Stimulated activated CD4-positive, alpha-beta T cell treated with anti-CD3 and anti-CD28 coated beads, Interleukin-12 subunit alpha, Interleukin-12 subunit beta, amount 100 ng/mL, for 4 hours (primary cell): ENCODE results near the gene CCDC127.

Source experiments
- DNase-seq: peaks from one replicate; pipeline ENCODE4 v3.0.0-alpha.2; 2020

CCDC127 gene

GRCh38 chr5:188488-189481, 29.2 kb downstream of the CCDC127 start:
- peak; percentile 86 for DNase-seq

GRCh38 chr5:187617-188451, 30.1 kb downstream of the CCDC127 start:
- no peak for DNase-seq

DNA sequence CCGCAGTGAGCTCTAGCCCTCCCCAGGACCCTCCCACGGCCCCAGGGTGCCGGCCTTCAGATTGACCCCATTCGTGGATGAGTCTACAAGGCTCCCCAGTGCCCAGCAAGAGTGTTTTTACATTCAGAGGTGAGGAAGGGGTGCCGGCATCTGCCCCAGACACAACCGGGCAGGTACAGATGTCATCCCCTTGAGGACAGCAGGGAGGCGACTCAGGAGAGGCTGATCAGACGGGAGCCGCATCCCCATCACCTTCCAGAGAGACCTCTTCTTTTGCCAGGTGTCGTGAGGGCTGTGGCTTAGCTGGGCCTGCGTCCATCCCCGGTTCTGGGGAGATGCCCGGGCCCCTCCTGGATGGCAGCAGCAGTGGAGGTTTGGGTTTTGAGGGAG, 30.9 kb downstream of the CCDC127 start:
- no peak for DNase-seq

GRCh38 chr5:186091-187041, 31.6 kb downstream of the CCDC127 start:
- DNase-seq, result no peak

- DNase-seq, result no peak
These were observed 32.6 kb downstream of the CCDC127 start for GRCh38 chr5:185095-186070.

DNA sequence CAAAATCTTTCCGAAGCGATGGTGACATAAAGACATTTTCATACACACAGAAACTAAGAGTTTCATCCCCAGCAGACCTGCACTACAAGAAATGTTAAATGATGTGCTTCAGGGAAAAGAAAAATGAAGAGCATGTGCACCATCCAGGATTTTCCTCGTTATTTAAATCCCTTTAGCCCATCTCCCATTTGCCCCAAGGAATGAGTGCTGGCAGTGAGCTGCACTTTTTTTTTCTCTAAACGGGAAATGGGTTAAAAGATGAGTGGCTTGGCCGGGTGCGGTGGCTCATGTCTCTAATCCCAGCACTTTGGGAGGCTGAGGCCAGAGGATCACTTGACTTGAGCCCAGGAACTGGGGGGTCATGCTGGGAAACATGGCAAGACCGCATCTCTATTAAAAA, 33.5 kb downstream of the CCDC127 start:
- DNase-seq, result no peak

DNA sequence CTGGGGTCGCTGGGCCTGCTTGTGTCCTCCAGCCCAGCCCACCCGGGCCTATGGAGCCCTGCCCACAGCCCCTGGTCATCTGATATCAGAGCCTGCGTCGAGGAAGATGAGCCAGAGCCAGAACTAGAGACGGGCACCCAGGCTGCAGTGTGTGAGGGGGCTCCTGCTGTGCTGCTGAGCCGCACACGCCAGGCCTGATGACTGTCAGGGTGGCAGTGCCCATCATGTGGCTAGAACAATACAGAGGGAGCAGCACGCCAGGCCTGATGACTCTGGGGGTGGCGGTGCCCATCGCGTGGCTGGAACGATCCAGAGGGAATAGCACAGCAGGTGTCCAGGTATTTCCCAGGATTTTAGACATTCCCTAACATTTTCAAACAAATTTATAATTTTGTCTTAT, 35.8 kb downstream of the CCDC127 start:
- DNase-seq, result no peak

DNA sequence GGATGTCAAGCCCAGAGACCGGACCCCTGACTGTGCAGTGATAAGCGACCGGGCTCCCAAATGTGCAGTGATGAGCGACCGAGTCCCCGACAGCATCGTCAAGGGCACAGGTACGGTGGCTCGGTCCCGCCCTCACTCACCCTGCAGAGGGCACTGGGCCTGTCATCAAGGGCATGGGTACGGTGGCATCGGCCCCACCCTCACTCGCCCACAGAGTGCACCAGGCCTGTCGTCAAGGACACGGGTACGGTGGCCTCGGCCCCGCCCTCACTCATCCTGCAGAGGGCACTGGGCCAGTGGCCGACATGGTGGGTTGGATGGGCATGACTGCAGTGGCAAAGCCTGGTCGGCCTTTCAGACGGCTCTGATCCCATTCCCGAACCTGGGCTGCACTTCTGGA, 36.4 kb downstream of the CCDC127 start:
- DNase-seq, result no peak

DNA sequence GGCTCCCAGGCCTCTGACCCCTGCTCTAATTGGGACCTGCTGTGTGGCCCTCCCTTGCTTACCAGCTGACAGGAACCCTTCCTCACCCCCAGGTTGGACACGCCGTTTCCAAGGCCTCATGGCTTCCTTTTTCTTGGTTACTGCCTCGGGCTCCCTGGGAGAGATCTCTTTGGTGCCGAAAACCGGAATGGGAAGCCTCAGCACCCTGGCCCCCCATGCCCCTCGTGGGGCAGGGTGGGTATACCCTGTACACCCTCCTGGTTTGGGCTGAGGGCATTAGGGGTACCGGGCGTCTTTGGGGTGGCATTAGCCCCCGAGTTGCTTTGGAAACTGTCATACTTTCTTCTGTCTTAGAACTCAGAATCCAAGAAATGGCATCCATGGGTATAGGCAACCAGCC, 36.8 kb downstream of the CCDC127 start:
- no peak for DNase-seq

DNA sequence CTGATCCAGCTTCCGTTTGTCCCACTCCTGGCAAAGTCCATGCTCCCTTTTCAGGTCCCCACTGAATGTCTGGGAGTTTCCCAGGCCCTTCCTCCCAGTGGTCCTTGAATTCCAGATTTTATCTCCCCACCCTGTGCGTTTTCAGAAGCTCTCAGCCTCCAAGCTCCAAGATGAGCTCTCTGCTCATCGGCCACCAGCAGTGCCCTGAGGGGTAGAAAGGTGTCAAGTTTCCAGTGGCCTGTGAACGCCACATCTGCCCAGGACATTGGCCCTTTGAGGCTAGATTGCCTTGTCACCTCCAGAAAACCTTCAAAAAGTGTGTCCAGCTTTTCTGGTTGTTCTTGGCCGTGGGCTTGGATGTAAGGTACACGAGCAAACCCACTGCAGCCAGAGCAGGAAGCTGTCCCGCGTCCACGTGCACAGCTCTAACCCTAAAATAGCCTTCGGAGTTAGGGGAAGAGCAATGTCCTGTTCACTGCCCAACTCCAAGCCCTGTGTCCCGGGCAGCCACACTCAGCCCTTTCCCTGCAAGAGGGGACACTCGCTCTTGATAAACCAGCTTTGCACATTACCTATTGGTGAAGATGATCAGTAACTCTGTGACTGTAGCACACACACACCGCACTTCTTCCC, 37.6 kb downstream of the CCDC127 start:
- no peak for DNase-seq

- DNase-seq, result no peak
These were observed 38.6 kb downstream of the CCDC127 start for GRCh38 chr5:179401-179800.

DNA sequence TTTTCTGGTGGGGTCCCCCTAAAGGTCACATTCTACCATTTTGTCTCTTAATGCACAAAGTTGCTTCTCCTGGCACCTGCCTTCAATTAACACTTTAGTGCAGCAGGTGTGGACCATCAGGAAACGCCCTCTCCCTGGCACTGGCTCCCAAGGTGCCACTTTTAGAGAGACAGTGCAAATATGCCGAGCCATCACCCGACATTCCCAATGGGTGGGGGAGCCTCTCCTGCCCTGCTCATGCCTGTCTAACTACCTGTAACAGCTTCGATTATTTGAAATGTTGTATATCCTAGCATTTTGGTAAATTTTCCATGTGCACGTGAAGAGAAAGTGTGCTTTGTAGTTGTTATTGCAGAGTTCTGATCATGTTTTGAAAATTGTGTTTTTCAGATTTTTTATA, 39.8 kb downstream of the CCDC127 start:
- DNase-seq, result no peak

DNA sequence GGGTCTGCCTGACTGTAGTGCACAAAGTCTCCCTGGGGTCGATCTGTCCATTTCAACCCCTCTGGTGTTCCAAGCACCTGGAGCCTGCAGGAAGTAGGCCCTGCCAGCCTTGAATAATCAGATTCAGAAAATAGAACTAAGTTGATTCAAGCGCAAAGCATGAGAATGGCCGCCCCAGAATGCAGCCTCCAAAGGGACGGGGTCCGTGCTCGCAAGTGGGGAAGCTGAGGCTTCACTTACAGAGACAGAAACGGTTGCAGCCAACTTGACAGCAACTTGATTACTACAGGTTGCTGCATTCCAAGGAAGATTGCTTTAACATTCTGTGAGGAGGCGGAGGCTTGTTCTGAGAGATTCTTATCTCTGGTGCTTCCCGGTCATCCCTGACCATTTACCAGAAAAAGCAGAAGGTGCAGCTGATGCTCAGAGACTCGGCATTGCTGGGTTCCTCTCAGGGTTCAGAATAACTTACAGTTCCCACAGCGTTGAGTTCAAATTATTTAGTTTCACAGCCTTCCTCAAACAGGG, 41.6 kb downstream of the CCDC127 start:
- no peak for DNase-seq

DNA sequence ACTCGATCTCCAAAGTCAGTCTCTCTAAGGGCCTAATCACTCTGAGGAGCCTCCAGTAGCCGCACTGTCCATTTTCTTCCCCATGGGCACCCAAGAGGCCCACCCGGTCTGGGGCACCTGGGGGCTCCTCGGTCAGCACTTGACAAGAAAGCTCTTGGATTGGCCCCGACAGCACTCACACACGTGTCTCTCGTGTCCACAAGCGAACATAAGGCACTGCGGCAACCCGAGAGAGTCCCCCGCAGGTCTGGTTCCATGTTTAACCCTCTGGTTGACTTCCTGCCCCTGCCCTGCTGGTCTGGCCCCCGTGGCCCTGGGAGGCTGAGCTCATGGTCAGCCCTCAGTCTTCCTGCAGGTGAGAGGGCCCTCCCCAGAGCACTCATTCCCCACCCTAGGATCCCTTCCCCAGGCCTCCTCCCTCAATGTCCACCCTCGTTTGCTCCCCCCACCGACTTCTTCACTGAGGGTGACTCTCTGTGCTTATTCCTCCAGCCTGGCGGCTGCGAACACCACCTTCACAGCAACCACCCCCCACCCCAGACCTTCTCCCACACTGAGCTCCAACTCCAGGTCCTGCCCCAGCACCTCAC, 43.0 kb downstream of the CCDC127 start:
- DNase-seq, result no peak

GRCh38 chr5:174291-174600, 43.7 kb downstream of the CCDC127 start:
- DNase-seq, result no peak

DNA sequence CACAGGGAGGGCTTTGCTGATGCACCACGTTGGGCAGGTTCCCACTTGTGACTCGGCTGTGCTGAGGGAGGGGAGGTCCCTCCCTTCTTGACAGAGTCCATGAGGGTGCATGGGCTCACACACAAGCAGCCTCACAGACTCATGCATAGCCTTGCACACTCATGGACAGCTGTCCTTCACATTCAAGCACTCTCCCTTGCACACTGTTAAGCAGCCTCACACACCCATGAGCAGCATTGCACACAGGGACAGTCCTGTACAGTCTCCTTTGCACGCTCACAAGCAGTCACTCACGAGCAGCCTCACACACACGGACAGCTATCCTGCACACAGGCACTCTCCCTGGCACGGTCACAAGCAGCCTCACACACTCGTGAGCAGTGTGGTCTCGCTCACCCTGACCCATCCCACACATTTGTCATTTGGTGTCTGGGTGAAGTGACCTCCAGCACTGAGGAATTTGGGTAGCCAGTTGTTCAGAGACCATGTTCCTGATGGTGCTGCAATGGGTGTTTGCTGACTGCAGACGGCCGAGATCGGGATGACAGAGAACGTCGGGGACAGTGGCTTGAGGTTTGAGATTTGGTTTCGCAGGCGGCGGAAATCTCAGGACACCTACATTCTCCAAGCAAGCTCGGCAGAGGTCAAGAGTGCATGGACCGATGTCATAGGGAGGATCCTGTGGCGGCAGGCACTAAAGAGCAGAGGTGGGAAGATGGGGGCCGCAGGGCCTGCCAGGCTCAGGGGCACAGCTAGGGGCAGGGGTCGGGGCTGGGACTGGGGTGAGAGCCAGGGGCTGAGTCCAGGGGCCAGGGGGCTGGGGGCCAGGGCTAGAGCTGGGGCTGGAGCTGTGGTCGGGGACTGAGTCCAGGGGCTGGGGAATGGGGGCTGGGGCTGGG, 44.3 kb downstream of the CCDC127 start:
- no peak for DNase-seq

- no peak for DNase-seq
These were observed 45.1 kb downstream of the CCDC127 start for GRCh38 chr5:172841-173251.

DNA sequence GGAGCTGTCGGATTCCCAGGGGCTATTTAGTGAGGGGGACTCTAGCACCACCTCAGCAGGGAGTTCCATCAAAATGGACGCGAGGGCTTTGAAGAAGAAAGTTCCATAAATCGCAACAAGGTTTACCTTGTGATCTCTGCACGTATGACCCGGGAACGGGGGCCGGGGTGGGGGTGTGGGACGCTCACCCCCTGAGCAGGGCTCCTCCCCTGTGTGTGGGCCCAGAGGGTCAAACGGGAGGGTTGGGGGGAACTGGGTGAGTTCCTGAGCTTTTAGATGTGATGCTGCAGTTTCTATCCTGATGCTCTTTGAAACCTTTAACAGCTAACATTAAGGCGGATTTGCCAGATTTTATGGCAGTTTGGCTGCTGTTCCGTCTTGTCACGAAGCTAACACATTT, 45.5 kb downstream of the CCDC127 start:
- DNase-seq, result no peak

GRCh38 chr5:171801-172331, 46.1 kb downstream of the CCDC127 start:
- DNase-seq, result no peak
